GM12878 (cell line): ENCODE results near the gene NFAM1. TPM values are rescaled to one million over a fixed set of nuclear protein-coding genes. Genes with fewer than 3 reads are reported as not detected.

Source experiments
- ATAC-seq: fragments of 200-7000 bp; cut with Tn5 transposase; 3 replicates; pipeline ENCODE4 v1.9.1; 2020; ENCODE audit warnings: mild to moderate bottlenecking, moderate library complexity
- BruUV-seq: library from RNA; stranded (reverse); fragments of 400-500 nt; replicated peaks from 2 replicates; lab custom pipeline; 2021; lab: Mats Ljungman, UMichigan
- CTCF ChIA-PET: fragments of 300-600 bp; sonication (Branson Sonifier 250); formaldehyde crosslinking; extraction: SDS; loops from one replicate; lab custom pipeline; 2021; ENCODE audit warnings: inconsistent platforms; lab: Yijun Ruan, JAX
- POLR2A ChIA-PET: fragments of 350-600 bp; formaldehyde crosslinking; extraction: SDS; loops from one replicate; lab custom pipeline; 2021; ENCODE audit warnings: inconsistent platforms; lab: Charles Lee
- RAD21 ChIA-PET: fragments of 300-600 bp; sonication (Branson Sonifier 250); formaldehyde crosslinking; loops from one replicate; lab custom pipeline; 2023; ENCODE audit warnings: antibody characterized with exemption; ENCODE audit not compliant: unreplicated experiment; lab: Charles Lee
- SMC1A ChIA-PET: fragments of 300-600 bp; sonication (Branson Sonifier 250); formaldehyde crosslinking; loops from one replicate; lab custom pipeline; 2023; ENCODE audit not compliant: unreplicated experiment, uncharacterized antibody; lab: Charles Lee
- DNase-seq: peaks from one replicate; pipeline ENCODE4 v3.0.0-alpha.2; 2011; ENCODE audit warnings: low read depth, low spot score
- FAIRE-seq: peaks from 3 replicates; lab custom pipeline; 2011; peaks lifted over from hg19 to GRCh38; lab: Jason Lieb, UNC
- H2AFZ ChIP-seq: 2 replicates; pipeline ENCODE4 v1.6.0; 2011; ENCODE audit warnings: low read depth, low read length, control low read depth; ENCODE audit not compliant: control insufficient read depth
- H3K27ac ChIP-seq: 2 replicates; pipeline ENCODE4 v1.5.1; 2011; ENCODE audit warnings: control low read depth; ENCODE audit not compliant: control insufficient read depth, insufficient read depth
- H3K27me3 ChIP-seq, 2 experiments: replicated peaks in 1 of 2; 2 replicates each; pipeline versions ENCODE4 v1.6.0 to v1.6.1; 2011; ENCODE audit warnings: low read length in 1 of 2; ENCODE audit not compliant: control insufficient read depth in 2 of 2, insufficient read depth in 2 of 2
- H3K36me3 ChIP-seq, 2 experiments: 2 replicates each; pipeline ENCODE4 v1.5.1; 2011; ENCODE audit warnings: low read length in 1 of 2; ENCODE audit not compliant: control insufficient read depth in 2 of 2, insufficient read depth in 2 of 2
- H3K4me1 ChIP-seq: 2 replicates; pipeline ENCODE4 v1.6.1; 2011; ENCODE audit warnings: mild to moderate bottlenecking, low read length, moderate library complexity, mixed read lengths; ENCODE audit not compliant: control insufficient read depth, insufficient read depth
- H3K4me2 ChIP-seq: 2 replicates; pipeline ENCODE4 v1.6.0; 2011; ENCODE audit warnings: control low read depth; ENCODE audit not compliant: control insufficient read depth, insufficient read depth
- H3K4me3 ChIP-seq: fragments of 200-600 bp; sonication (generic); 2 replicates; pipeline ENCODE4 v1.5.1; 2016
- H3K79me2 ChIP-seq: 2 replicates; pipeline ENCODE4 v1.6.0; 2011; ENCODE audit warnings: low read length; ENCODE audit not compliant: control insufficient read depth, insufficient read depth
- H3K9ac ChIP-seq: 2 replicates; pipeline ENCODE4 v1.8.0; 2011; ENCODE audit warnings: low read length, control low read depth, mixed read lengths; ENCODE audit not compliant: control insufficient read depth, insufficient read depth
- H3K9me3 ChIP-seq: replicated peaks from 3 replicates; pipeline ENCODE4 v1.5.1; 2011; ENCODE audit warnings: mild to moderate bottlenecking, low read length; ENCODE audit not compliant: control insufficient read depth, insufficient read depth
- H4K20me1 ChIP-seq: 2 replicates; pipeline ENCODE4 v1.6.0; 2011; ENCODE audit not compliant: control insufficient read depth, insufficient read depth
- BCL11A ChIP-seq: IDR thresholded peaks from 2 replicates; pipeline ENCODE4 v1.6.1; 2011; ENCODE audit warnings: low read depth, low read length
- BHLHE40 ChIP-seq, 2 experiments: fragments of 450-650 bp in 1 of 2; IDR thresholded peaks; 2 replicates each; pipeline ENCODE4 v1.6.1; 2011 to 2017; ENCODE audit warnings: low read depth in 2 of 2, borderline replicate concordance in 1 of 2, improper control_type of control experiment in 1 of 2, low read length in 1 of 2, mild to moderate bottlenecking in 1 of 2
- IRF4 ChIP-seq: IDR thresholded peaks from 2 replicates; pipeline ENCODE4 v1.6.1; 2011; ENCODE audit warnings: low read depth, low read length
- KDM1A ChIP-seq: fragments of 200-600 bp; sonication (generic); IDR thresholded peaks from 2 replicates; pipeline ENCODE4 v1.6.1; 2016; ENCODE audit warnings: borderline replicate concordance
- PAX5 ChIP-seq: IDR thresholded peaks from 2 replicates; pipeline ENCODE4 v1.6.1; 2011; ENCODE audit warnings: low read depth, low read length, borderline replicate concordance
- STAT3 ChIP-seq: IDR thresholded peaks from 2 replicates; pipeline ENCODE4 v1.6.1; 2011; ENCODE audit warnings: low read depth, low read length, improper control_type of control experiment
- SUPT20H ChIP-seq: IDR thresholded peaks from 2 replicates; pipeline ENCODE4 v1.6.1; 2011; ENCODE audit warnings: low read depth, mild to moderate bottlenecking, low read length, moderate library complexity, borderline replicate concordance; ENCODE audit not compliant: control insufficient read depth
- SUZ12 ChIP-seq: fragments of 200-600 bp; sonication (generic); IDR thresholded peaks from one replicate; pipeline ENCODE4 v1.6.1; 2018; ENCODE audit warnings: antibody characterized with exemption, mild to moderate bottlenecking; ENCODE audit not compliant: unreplicated experiment
- WGBS: methylation state at CpG from one replicate; pipeline ENCODE4 v1.1.6; 2016; ENCODE audit warnings: low lambda C conversion rate; ENCODE audit not compliant: insufficient replicate concordance, insufficient coverage; ENCODE audit errors: missing lambda C conversion rate; 5-methylcytosine and 5-hydroxymethylcytosine counted together
- in situ Hi-C: fragments of 300-500 bp; cut with MboI; formaldehyde crosslinking; loops from 9 replicates; pipeline ENCODE4 v1.14.3; 2018; ENCODE audit warnings: mixed read lengths
- intact Hi-C: fragments of 100-400 bp; cut with micrococcal nuclease; formaldehyde crosslinking; loops from one replicate; pipeline ENCODE4 v1.14.2; 2022; ENCODE audit not compliant: unreplicated experiment
- polyA plus RNA-seq, 11 experiments: library from polyadenylated mRNA; depleted of rRNA in 4 of 11; unstranded in 6 of 11; stranded (reverse) in 5 of 11; fragments of >200 nt; fragmentation: Nextera tagmentation in 4 of 11; fragmentation: Illumina TruSeq in 1 of 11; extraction: Ambion mirVana in 4 of 11; extraction: Trizol in 1 of 11; gene quantifications; 1 replicate in 1 of 11; 2 replicates in 10 of 11; pipeline versions ENCODE4 v1.2.1 to v1.2.3, GENCODE V29; 2011 to 2016; ENCODE audit warnings: inconsistent platforms in 2 of 11, missing spikeins in 2 of 11, low read depth in 1 of 11
- total RNA-seq, 4 experiments: library from RNA; depleted of rRNA in 3 of 4; stranded (reverse); fragments of >200 nt in 3 of 4; fragmentation: Illumina TruSeq in 1 of 4; extraction: Trizol in 1 of 4; gene quantifications; 2 replicates each; pipeline versions ENCODE4 v1.2.1 to v1.2.3, GENCODE V29; 2013 to 2021
- TF ChIP-seq, protein P1 (sequence below): IDR thresholded peaks from 2 replicates; pipeline ENCODE4 v1.6.1; 2012; ENCODE audit warnings: mild to moderate bottlenecking, low read depth, low read length
- TF ChIP-seq, protein P2 (sequence below): IDR thresholded peaks from 2 replicates; pipeline ENCODE4 v1.6.1; 2011; ENCODE audit warnings: borderline replicate concordance, low read depth, mild to moderate bottlenecking, moderate library complexity, mixed read lengths, low read length; ENCODE audit not compliant: insufficient read depth; ENCODE audit errors: extremely low read length

NFAM1 gene
- total and polyA plus RNA-seq, 10 of the 15 experiments (the other 5 are each of a cell fraction or from before 2014, with no cell fraction given) = 0.13 to 1.3 (median 0.24) TPM; not detected in 3

DNA sequence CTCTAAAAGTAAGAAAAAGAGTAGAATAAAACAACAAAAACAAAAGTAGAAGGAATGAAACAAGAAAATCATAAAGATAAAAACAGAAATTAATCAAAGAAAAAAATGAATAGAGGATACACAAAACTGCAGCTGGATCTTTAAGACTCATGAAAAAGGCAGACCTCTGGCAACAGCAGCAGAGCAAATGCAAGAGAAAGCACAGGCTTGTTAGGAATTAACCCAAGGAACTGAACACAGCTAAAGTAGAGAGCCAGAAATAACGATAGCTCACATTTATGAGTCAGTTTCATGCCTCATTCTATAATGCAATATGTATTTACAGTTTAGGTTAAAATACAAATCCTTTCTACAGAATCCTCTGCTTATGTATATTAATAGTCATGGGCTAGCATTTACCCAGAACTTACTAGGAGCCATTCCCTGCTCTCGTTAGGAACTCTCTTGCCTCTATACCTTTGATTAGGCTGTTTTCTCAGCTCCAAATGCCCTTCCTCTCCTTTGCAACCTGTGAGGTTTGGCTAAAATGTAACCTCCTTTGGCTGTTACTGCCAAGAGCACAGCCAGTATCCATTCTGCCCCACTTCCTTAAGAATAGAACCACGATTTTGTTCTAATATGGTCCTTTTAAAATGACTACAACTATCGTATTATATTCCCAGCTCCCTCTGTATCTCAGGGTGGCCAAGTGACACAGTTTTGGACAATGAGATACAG, 38.3 kb upstream of the NFAM1 start:
- intact Hi-C loops = loop anchor here (10.0 kb wide), 1 partner anchor 506 kb away; the partner anchor contains the start of gene SEPTIN3
- no peak for FAIRE-seq
- no peak for TF ChIP-seq SUPT20H
- TF ChIP-seq PAX5 = no peak
- no peak for TF ChIP-seq BCL11A
- TF ChIP-seq STAT3 = no peak
- TF ChIP-seq KDM1A = no peak
- no peak for TF ChIP-seq IRF4
- TF ChIP-seq, protein P1, sequence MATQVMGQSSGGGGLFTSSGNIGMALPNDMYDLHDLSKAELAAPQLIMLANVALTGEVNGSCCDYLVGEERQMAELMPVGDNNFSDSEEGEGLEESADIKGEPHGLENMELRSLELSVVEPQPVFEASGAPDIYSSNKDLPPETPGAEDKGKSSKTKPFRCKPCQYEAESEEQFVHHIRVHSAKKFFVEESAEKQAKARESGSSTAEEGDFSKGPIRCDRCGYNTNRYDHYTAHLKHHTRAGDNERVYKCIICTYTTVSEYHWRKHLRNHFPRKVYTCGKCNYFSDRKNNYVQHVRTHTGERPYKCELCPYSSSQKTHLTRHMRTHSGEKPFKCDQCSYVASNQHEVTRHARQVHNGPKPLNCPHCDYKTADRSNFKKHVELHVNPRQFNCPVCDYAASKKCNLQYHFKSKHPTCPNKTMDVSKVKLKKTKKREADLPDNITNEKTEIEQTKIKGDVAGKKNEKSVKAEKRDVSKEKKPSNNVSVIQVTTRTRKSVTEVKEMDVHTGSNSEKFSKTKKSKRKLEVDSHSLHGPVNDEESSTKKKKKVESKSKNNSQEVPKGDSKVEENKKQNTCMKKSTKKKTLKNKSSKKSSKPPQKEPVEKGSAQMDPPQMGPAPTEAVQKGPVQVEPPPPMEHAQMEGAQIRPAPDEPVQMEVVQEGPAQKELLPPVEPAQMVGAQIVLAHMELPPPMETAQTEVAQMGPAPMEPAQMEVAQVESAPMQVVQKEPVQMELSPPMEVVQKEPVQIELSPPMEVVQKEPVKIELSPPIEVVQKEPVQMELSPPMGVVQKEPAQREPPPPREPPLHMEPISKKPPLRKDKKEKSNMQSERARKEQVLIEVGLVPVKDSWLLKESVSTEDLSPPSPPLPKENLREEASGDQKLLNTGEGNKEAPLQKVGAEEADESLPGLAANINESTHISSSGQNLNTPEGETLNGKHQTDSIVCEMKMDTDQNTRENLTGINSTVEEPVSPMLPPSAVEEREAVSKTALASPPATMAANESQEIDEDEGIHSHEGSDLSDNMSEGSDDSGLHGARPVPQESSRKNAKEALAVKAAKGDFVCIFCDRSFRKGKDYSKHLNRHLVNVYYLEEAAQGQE = no peak
- no peak for TF ChIP-seq SUZ12
- TF ChIP-seq, protein P2, sequence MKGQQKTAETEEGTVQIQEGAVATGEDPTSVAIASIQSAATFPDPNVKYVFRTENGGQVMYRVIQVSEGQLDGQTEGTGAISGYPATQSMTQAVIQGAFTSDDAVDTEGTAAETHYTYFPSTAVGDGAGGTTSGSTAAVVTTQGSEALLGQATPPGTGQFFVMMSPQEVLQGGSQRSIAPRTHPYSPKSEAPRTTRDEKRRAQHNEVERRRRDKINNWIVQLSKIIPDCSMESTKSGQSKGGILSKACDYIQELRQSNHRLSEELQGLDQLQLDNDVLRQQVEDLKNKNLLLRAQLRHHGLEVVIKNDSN = no peak
- TF ChIP-seq BHLHE40 (IDR thresholded peaks at IDR 0.05; ENCODE audit: borderline replicate concordance in 1 of 2, low read depth in 2 of 2, low read length in 1 of 2) = no peak

More for the DNA sequence above, 38.3 kb upstream of the NFAM1 start:
- in situ Hi-C loops = no loop called here
- Histone ChIP-seq H3K27me3 (0 out of 4 replicates have a peak, but pooled peaks cover 1 to 4% of the 10 kb centered on the region in 2 experiments), H3K4me3 (no peak overlapping the region), H3K36me3 (no peaks in the 10 kb centered on the region), H3K79me2 (no peaks in the 10 kb centered on the region), H3K9me3 (no peaks in the 10 kb centered on the region), H3K4me2 (no peak overlapping the region), H2AFZ (no peak overlapping the region), H3K4me1 (no peaks in the 10 kb centered on the region), H3K9ac (no peak overlapping the region), H3K27ac (no peak overlapping the region), H4K20me1 (no peaks in the 10 kb centered on the region)
- no TSS peak for BruUV-seq
- DNase-seq (no peak), ATAC-seq (no peak)
- POLR2A ChIA-PET = interaction anchor here (0.6 to 0.7 kb wide), 3 partner anchors 26 to 413 kb away, joined by 3 to 4 read pairs (median 3); no protein-coding TSS in a partner anchor
- RAD21 ChIA-PET = interaction anchor here (1.1 kb wide), 1 partner anchor 27 kb away, joined by 3 read pairs; no protein-coding TSS in a partner anchor
- 41% methylated on average over 4 of the region's 4 CpGs for WGBS
- CTCF ChIA-PET = interaction anchor here (0.8 to 1.5 kb wide), 8 partner anchors 10 to 503 kb away, joined by 3 to 5 read pairs (median 3); no protein-coding TSS in a partner anchor
- SMC1A ChIA-PET = interaction anchor here (0.6 to 1.2 kb wide), 6 partner anchors 8 to 358 kb away, joined by 3 to 10 read pairs (median 3); no protein-coding TSS in a partner anchor
